OCI-M2 (cell line): ENCODE measurements around the gene SERPINI2.

Experiments
- DNase-seq: peaks from one replicate; lab custom pipeline; 2025; ENCODE audit not compliant: unreplicated experiment; lab: John Stamatoyannopoulos, UW

SERPINI2 gene, protein sequence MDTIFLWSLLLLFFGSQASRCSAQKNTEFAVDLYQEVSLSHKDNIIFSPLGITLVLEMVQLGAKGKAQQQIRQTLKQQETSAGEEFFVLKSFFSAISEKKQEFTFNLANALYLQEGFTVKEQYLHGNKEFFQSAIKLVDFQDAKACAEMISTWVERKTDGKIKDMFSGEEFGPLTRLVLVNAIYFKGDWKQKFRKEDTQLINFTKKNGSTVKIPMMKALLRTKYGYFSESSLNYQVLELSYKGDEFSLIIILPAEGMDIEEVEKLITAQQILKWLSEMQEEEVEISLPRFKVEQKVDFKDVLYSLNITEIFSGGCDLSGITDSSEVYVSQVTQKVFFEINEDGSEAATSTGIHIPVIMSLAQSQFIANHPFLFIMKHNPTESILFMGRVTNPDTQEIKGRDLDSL

DNA sequence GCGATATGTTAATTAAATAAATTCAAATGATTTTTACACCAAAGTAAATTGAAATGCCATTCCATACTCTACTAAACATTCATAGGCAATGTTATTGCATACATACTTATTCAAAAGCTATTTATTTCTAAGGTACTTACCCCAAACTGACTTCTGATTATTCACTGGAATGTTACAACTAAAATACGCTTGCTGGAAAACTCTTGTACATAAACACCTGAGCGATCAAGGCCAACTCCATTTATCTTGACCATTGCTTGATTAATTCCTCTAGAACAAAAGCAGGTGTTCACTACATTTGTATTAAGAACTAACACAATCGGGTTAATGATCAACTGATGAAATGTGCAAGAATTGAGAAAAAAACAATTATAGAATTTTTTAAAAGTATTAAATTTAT, at the start of gene SERPINI2:
SERPINI2 (minus strand) TSS at position 180 of the 400 bp plus-strand sequence. CDS start 2,208 bp downstream, outside the sequence.
- DNase-seq: no peak

- no peak for DNase-seq
Observed at GRCh38 chr3:167521006-167521355, 47.1 kb upstream of the SERPINI2 start.

- DNase-seq: no peak
Observed at GRCh38 chr3:167520266-167521005, 46.6 kb upstream of the SERPINI2 start.

- no peak for DNase-seq
Observed at GRCh38 chr3:167507954-167508353, 34.1 kb upstream of the SERPINI2 start.

- DNase-seq: no peak
Observed at GRCh38 chr3:167502401-167502800, 28.6 kb upstream of the SERPINI2 start.

- no peak for DNase-seq
Observed at GRCh38 chr3:167501941-167502340, 28.1 kb upstream of the SERPINI2 start.

- DNase-seq: no peak
Observed at GRCh38 chr3:167497903-167498302, 24.1 kb upstream of the SERPINI2 start.

DNA sequence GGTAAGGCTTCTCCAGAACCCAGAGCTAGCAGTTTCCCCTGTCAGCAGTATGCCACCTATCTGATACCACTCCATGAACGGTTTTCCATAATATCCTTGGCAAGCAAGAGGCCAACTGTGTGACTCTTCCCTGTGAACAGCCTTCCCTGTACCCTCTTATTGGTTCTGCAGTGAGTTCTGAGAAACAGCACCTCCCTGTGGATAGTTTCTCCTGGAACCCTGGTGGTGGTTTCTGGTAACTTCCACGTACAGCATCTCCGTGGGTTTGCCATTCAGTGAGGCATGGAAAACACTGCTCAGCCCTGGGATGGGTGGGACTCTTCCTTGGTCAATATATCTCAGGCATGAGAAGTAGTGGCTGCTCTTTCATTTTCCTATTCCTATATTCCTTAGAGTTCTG, 19.4 kb upstream of the SERPINI2 start:
- no peak for DNase-seq

- DNase-seq: no peak
Observed at GRCh38 chr3:167491621-167492020, 17.8 kb upstream of the SERPINI2 start.

GRCh38 chr3:167489571-167489970, 15.7 kb upstream of the SERPINI2 start:
- DNase-seq: no peak

DNA sequence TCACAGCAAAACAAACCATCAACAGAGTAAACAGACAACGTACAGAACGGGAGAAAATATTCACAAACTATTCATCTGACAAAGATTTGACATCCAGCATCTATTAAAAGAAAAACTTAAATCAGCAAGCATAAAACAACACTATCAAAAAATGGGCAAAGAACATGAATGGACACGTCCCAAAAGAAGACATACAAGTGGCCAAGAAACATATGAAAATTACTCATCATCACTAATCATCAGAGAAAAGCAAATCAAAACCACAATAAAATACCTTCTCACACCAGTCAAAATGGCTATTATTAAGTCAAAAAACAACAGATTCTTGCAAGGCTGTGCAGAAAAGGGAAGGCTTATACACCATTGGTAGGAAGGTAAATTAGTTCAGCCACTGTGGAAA, 13.7 kb upstream of the SERPINI2 start:
- no peak for DNase-seq

GRCh38 chr3:167484551-167484950, 10.7 kb upstream of the SERPINI2 start:
- no peak for DNase-seq

GRCh38 chr3:167483708-167484475, 10.1 kb upstream of the SERPINI2 start:
- DNase-seq: no peak

GRCh38 chr3:167481164-167481563, 7.3 kb upstream of the SERPINI2 start:
- DNase-seq: no peak

- no peak for DNase-seq
Observed at GRCh38 chr3:167480748-167481147, 6.9 kb upstream of the SERPINI2 start.

DNA sequence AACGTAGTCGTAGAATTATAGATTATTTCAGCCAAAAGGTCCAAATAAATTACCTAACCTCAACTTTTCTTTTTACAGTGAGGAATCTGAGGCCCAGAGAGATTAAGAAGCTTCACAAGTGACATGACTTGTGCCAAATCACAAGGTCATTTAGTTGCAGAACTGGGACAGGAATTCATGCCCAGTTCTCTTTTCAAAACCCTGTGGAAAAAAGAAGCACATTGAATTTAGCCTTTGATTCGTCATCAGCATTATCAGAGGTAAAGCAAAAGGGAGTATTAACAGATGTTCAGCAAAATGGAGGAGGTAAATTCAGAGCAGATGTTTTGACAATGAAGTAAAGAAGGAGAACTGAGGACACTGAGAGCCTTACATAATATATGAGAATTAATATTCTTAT, 4.5 kb downstream of the SERPINI2 start:
- DNase-seq: no peak

- no peak for DNase-seq
Observed at GRCh38 chr3:167467848-167468611, 5.8 kb downstream of the SERPINI2 start.

DNA sequence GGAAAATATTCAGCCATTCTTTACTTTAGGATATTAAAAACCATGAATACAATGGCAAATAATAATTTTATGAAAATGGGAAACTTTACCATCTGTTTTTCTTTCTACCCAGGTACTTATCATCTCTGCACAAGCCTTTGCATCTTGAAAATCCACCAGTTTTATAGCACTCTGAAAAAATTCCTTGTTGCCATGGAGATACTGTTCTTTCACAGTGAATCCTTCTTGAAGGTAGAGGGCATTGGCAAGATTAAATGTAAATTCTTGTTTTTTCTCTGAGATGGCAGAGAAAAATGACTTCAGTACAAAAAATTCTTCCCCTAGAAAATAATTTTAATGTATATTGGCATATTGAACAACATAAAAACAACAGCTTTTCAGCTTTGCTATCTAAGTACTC, 6.9 kb downstream of the SERPINI2 start:
- DNase-seq: no peak

DNA sequence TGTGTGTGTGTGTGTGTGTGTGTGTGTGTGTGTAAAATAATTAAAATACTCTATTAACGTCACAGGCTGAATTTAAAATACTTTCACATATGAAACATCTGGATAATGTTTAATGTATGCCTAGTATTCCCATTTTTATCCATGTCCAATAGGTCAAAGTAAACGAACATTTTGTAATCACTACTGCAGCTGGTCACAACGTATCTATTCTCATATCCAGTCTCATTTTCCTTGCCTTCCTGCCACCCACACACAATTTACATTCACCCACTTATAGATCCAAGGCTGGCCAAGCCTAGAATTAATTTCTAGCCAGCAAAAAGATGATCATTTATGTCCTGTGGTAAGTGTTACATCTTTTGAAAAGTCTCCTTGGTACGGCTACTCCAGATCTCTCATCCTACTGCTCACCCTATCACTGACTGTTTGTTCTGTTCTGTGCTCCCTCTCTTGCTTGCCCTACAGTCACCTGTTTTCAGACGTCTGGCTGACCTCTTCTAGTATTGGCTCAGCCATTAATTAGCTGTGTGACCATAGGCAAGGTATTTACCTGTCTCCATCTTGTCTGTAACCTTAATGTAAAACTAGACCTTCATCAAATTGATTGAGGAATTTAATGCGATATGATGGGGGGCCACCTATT, 17.6 kb downstream of the SERPINI2 start:
- DNase-seq: no peak

GRCh38 chr3:167453815-167454214, 20.0 kb downstream of the SERPINI2 start:
- no peak for DNase-seq
